Muscle of leg (tissue), 11 donors: ENCODE measurements around the gene MAPK6. TPM values are rescaled to one million over a fixed set of nuclear protein-coding genes. Genes with fewer than 3 reads are reported as not detected.
A peak's percentile ranks its signal among the peaks of the same experiment; 100 is the strongest.

Source experiments
- DNase-seq: peaks from one replicate; pipeline ENCODE4 v3.0.0; 2013
- H3K27ac ChIP-seq: one replicate; pipeline ENCODE4 v1.5.1; 2013; ENCODE audit warnings: mild to moderate bottlenecking, low read length, control low read depth
- H3K27me3 ChIP-seq: one replicate; pipeline ENCODE4 v1.6.1; 2013; ENCODE audit warnings: low read length; ENCODE audit not compliant: control insufficient read depth, insufficient read depth
- H3K36me3 ChIP-seq: one replicate; pipeline ENCODE4 v1.6.1; 2013; ENCODE audit warnings: low read length; ENCODE audit not compliant: control insufficient read depth, insufficient read depth
- H3K4me1 ChIP-seq: one replicate; pipeline ENCODE4 v1.6.1; 2013; ENCODE audit warnings: low read length; ENCODE audit not compliant: control insufficient read depth, insufficient read depth
- H3K4me3 ChIP-seq: one replicate; pipeline ENCODE4 v1.5.1; 2013; ENCODE audit warnings: low read length, control low read depth
- H3K9me3 ChIP-seq: replicated peaks from 2 replicates; pipeline ENCODE4 v1.6.1; 2013; ENCODE audit warnings: low read depth, low read length; ENCODE audit not compliant: control insufficient read depth
- WGBS: methylation state at CpG from one replicate; pipeline ENCODE4 v1.1.5; 2013; ENCODE audit warnings: missing lambda C conversion rate; ENCODE audit not compliant: insufficient coverage; 5-methylcytosine and 5-hydroxymethylcytosine counted together
- polyA plus RNA-seq, 8 donors: library from polyadenylated mRNA; unstranded; fragments of 120-200 nt; gene quantifications; one replicate each; pipeline versions ENCODE4 v1.2.1 to v1.2.3, GENCODE V29; 2013; ENCODE audit warnings: inconsistent platforms in 1 of 8, low replicate concordance in 1 of 8; ENCODE audit not compliant: insufficient read length in 8 of 8, insufficient read depth in 1 of 8
- total RNA-seq: library from RNA; stranded (reverse); fragments of 120-200 nt; gene quantifications from one replicate; pipeline ENCODE4 v1.2.4, GENCODE V29; 2013

MAPK6 gene
- total and polyA plus RNA-seq, 9 donors, result 19.1 to 28.2 (median 25.1) TPM

DNA sequence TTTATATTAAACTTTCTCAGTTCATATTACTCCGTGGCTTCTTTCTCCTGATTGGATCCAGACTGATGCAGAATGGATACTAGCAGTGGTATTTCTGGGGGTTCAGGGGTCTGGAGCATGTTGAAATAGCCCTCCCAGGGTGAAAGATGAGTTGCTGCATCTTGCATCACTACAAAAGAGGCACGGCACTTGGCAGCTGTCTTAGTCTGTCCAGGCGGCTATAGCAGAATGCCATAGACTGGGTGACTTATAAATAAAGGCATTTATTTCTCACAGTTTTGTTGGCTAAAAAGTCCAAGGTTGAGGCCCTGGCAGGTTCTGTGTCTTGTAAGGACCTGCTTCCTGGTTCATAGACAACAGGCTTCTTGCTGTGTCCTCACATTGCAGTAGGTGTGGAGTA is 94.2 kb downstream of the MAPK6 start:
- Histone ChIP-seq H3K27ac (no peak overlapping the region), H3K27me3 (peaks cover 21% of the 10 kb centered on the region), H3K36me3 (no peaks in the 10 kb centered on the region), H3K4me1 (peaks cover 22% of the 10 kb centered on the region), H3K9me3 (no peaks in the 10 kb centered on the region), H3K4me3 (no peak overlapping the region)
- no peak for DNase-seq
- 92% methylated on average over 2 of the region's 3 CpGs for WGBS

GRCh38 chr15:52113708-52114107 is 94.7 kb downstream of the MAPK6 start:
- Histone ChIP-seq H3K36me3 (no peaks in the 10 kb centered on the region), H3K27ac (no peak overlapping the region), H3K4me1 (peaks cover 22% of the 10 kb centered on the region), H3K4me3 (no peak overlapping the region), H3K27me3 (peaks cover 21% of the 10 kb centered on the region), H3K9me3 (no peaks in the 10 kb centered on the region)
- no peak for DNase-seq

GRCh38 chr15:52114261-52115055 is 95.4 kb downstream of the MAPK6 start:
- WGBS, result 100% methylated on average over 1 of the region's 5 CpGs

DNA sequence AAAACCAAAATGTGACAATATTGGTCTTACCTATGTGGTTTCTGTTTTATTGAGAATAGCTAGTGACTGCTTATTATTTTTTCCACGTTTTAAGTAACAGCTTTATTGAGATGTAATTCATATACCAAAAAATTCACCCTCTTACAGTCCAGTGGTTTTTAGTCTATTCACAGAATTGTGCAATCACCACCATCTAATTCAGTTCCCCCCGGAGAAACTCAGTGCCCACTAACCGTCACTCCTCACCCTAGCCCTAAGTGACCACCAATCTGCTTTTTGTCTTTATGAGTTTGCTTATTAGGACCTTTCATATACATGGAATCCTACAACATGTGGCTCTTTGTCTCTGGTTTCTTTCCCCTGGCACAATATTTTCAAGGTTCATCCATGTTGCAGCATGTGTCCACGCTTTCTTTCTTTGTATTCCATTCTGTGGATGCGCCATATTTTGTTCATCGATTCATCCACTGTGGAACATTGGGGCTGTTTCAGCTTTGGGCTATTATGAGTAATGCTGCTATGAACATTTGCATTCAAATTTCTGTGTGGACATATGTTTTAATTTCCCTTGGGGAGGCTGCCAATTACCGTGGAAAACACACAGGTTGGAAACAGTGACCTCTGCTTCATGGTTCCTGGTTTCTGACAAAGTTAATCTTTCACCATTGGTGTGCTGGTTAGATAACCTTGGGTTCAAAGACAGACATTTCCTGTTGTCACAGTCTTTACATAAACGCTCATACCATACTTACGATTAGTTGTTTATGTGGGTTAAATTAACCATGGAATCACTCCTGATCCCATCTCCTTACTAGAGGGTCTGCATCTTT is 96.8 kb downstream of the MAPK6 start:
- H3K4me3 ChIP-seq, result no peak overlapping the region

More at GRCh38 chr15:52114261-52115055, 95.4 kb downstream of the MAPK6 start:
- H3K27me3 ChIP-seq, result peaks cover 21% of the 10 kb centered on the region
- H3K9me3 ChIP-seq, result no peaks in the 10 kb centered on the region
- H3K36me3 ChIP-seq, result no peaks in the 10 kb centered on the region
- H3K27ac ChIP-seq, result no peak overlapping the region
- peaks cover 22% of the 10 kb centered on the region for H3K4me1 ChIP-seq
- H3K4me3 ChIP-seq, result no peak overlapping the region
- DNase-seq, result peak; percentile 82

More for the DNA sequence above, 96.8 kb downstream of the MAPK6 start:
- WGBS, result 85% methylated on average over 5 of the region's 9 CpGs
- Histone ChIP-seq H3K27me3 (peaks cover 19% of the 10 kb centered on the region), H3K27ac (no peak overlapping the region), H3K36me3 (no peaks in the 10 kb centered on the region), H3K9me3 (no peaks in the 10 kb centered on the region), H3K4me1 (peaks cover 22% of the 10 kb centered on the region)
- no peak for DNase-seq

Other genes starting within 250 kb of the MAPK6 start
- 20.8 TPM for gene TMOD3, start 189.6 kb upstream of the MAPK6 start, total RNA-seq
- 10 to 100 TPM; 14.3 to 27.9 (median 17.5) TPM for gene TMOD3, start 189.6 kb upstream of the MAPK6 start, polyA plus RNA-seq
- 17.5 TPM for gene LEO1, start 47.4 kb upstream of the MAPK6 start, total RNA-seq
- 10 to 100 TPM; 17.3 to 27.8 (median 22.0) TPM for gene LEO1, start 47.4 kb upstream of the MAPK6 start, polyA plus RNA-seq
- gene BCL2L10, start 93.6 kb downstream of the MAPK6 start, total RNA-seq, result not detected
- gene BCL2L10, start 93.6 kb downstream of the MAPK6 start, polyA plus RNA-seq, result under 1 TPM in 4 of 8 donors, not detected in 4; 0.11 to 0.25 (median 0.18) TPM
- 8.9 TPM for gene GNB5, start 172.2 kb downstream of the MAPK6 start, total RNA-seq
- gene GNB5, start 172.2 kb downstream of the MAPK6 start, polyA plus RNA-seq, result 1 to 10 TPM; 4.7 to 9.8 (median 7.8) TPM